IMR-90 (cell line): ENCODE measurements around the gene ARNT2. TPM values are rescaled to one million over a fixed set of nuclear protein-coding genes. Genes with fewer than 3 reads are reported as not detected.

Experiments
- ATAC-seq: fragments of 200-7000 bp; cut with Tn5 transposase; 2 replicates; pipeline ENCODE4 v1.9.1; 2020; ENCODE audit warnings: low read depth, mild to moderate bottlenecking, moderate library complexity
- BruUV-seq: library from RNA; stranded (reverse); fragments of 400-500 nt; replicated peaks from 2 replicates; lab custom pipeline; 2021; lab: Mats Ljungman, UMichigan
- CTCF ChIA-PET: fragments of 300-600 bp; formaldehyde crosslinking; extraction: SDS; loops from one replicate; lab custom pipeline; 2021; ENCODE audit warnings: antibody characterized with exemption; lab: Yijun Ruan, JAX
- POLR2A ChIA-PET: fragments of 300-600 bp; sonication (Branson Sonifier 250); formaldehyde crosslinking; loops from one replicate; lab custom pipeline; 2022; ENCODE audit warnings: antibody characterized with exemption; ENCODE audit not compliant: unreplicated experiment; lab: Charles Lee
- DNase-seq: peaks from one replicate; pipeline ENCODE4 v3.0.0; 2013
- H2AFZ ChIP-seq: replicated peaks from 2 replicates; pipeline ENCODE3; 2013; ENCODE audit warnings: low read length, mild to moderate bottlenecking; ENCODE audit not compliant: poor library complexity
- H2AK5ac ChIP-seq: 2 replicates; pipeline ENCODE4 v1.6.1; 2013; ENCODE audit warnings: low read depth, low read length, inconsistent platforms
- H2AK9ac ChIP-seq: replicated peaks from 2 replicates; pipeline ENCODE3; 2013; ENCODE audit warnings: mild to moderate bottlenecking, low read depth, low read length, moderate library complexity; ENCODE audit not compliant: poor library complexity
- H2BK120ac ChIP-seq: 2 replicates; pipeline ENCODE4 v1.6.1; 2013; ENCODE audit warnings: low read depth, low read length, inconsistent platforms
- H2BK15ac ChIP-seq: 3 replicates; pipeline ENCODE4 v1.6.1; 2013; ENCODE audit warnings: low read depth, low read length, inconsistent platforms
- H2BK20ac ChIP-seq: 2 replicates; pipeline ENCODE4 v1.6.1; 2013; ENCODE audit warnings: low read depth, mild to moderate bottlenecking, inconsistent platforms, low read length, moderate library complexity
- H2BK5ac ChIP-seq: 2 replicates; pipeline ENCODE4 v1.6.1; 2013; ENCODE audit warnings: mild to moderate bottlenecking, low read depth, low read length, inconsistent platforms; ENCODE audit not compliant: poor library complexity, severe bottlenecking
- H3K14ac ChIP-seq: replicated peaks from 2 replicates; pipeline ENCODE4 v1.6.1; 2013; ENCODE audit warnings: low read depth, low read length, inconsistent platforms
- H3K18ac ChIP-seq: 2 replicates; pipeline ENCODE4 v1.6.1; 2013; ENCODE audit warnings: low read depth, low read length, control low read depth
- H3K23ac ChIP-seq: 2 replicates; pipeline ENCODE4 v1.6.1; 2013; ENCODE audit warnings: low read depth, low read length, inconsistent platforms
- H3K27ac ChIP-seq: 2 replicates; pipeline ENCODE4 v1.5.1; 2013; ENCODE audit warnings: mild to moderate bottlenecking, control low read depth, low read length; ENCODE audit not compliant: insufficient read depth
- H3K27me3 ChIP-seq: 2 replicates; pipeline ENCODE4 v1.6.1; 2013; ENCODE audit warnings: low read length; ENCODE audit not compliant: control insufficient read depth, insufficient read depth
- H3K36me3 ChIP-seq: 2 replicates; pipeline ENCODE4 v1.6.1; 2013; ENCODE audit warnings: low read length, mixed read lengths; ENCODE audit not compliant: control insufficient read depth, insufficient read depth
- H3K4ac ChIP-seq: 2 replicates; pipeline ENCODE4 v1.6.1; 2013; ENCODE audit warnings: low read depth, low read length, inconsistent platforms
- H3K4me1 ChIP-seq: 2 replicates; pipeline ENCODE4 v1.6.1; 2013; ENCODE audit warnings: low read length, mixed read lengths; ENCODE audit not compliant: control insufficient read depth, insufficient read depth
- H3K4me2 ChIP-seq: 2 replicates; pipeline ENCODE4 v1.6.1; 2013; ENCODE audit warnings: low read depth, mild to moderate bottlenecking, control low read depth, low read length, moderate library complexity
- H3K4me3 ChIP-seq: 2 replicates; pipeline ENCODE4 v1.5.1; 2013; ENCODE audit warnings: low read depth, mild to moderate bottlenecking, control low read depth, low read length, moderate library complexity; ENCODE audit not compliant: insufficient read depth
- H3K56ac ChIP-seq: 2 replicates; pipeline ENCODE4 v1.6.1; 2013; ENCODE audit warnings: low read length, inconsistent platforms; ENCODE audit not compliant: insufficient read depth; ENCODE audit errors: extremely low read depth
- H3K79me1 ChIP-seq, 2 experiments: 2 replicates each; pipeline ENCODE4 v1.6.1; 2013; ENCODE audit warnings: low read length in 2 of 2, inconsistent platforms in 1 of 2, low read depth in 1 of 2
- H3K9ac ChIP-seq: 2 replicates; pipeline ENCODE4 v1.6.1; 2013; ENCODE audit warnings: low read depth, low read length, control low read depth
- H3K9me1 ChIP-seq: 2 replicates; pipeline ENCODE4 v1.6.1; 2013; ENCODE audit warnings: low read length, inconsistent platforms; ENCODE audit not compliant: insufficient read depth
- H3K9me3 ChIP-seq: 2 replicates; pipeline ENCODE4 v1.6.1; 2013; ENCODE audit warnings: low read length; ENCODE audit not compliant: control insufficient read depth, insufficient read depth
- H4K20me1 ChIP-seq: 2 replicates; pipeline ENCODE4 v1.6.1; 2013; ENCODE audit warnings: low read length, inconsistent platforms; ENCODE audit not compliant: insufficient read depth
- H4K5ac ChIP-seq: 2 replicates; pipeline ENCODE4 v1.6.1; 2013; ENCODE audit warnings: mild to moderate bottlenecking, low read depth, low read length, control low read depth
- H4K8ac ChIP-seq, 2 experiments: 2 replicates each; pipeline ENCODE4 v1.6.1; 2013; ENCODE audit warnings: low read depth in 2 of 2, low read length in 2 of 2, control low read depth in 1 of 2, inconsistent platforms in 1 of 2
- H4K91ac ChIP-seq: 2 replicates; pipeline ENCODE4 v1.6.1; 2013; ENCODE audit warnings: low read depth, low read length, inconsistent platforms; ENCODE audit not compliant: insufficient read depth
- BHLHE40 ChIP-seq: fragments of 150-350 bp; IDR thresholded peaks from 2 replicates; pipeline ENCODE4 v1.6.1; 2016; ENCODE audit warnings: mild to moderate bottlenecking, low read depth, low read length
- CTCF ChIP-seq: conservative IDR thresholded peaks from 2 replicates; pipeline ENCODE4 v1.5.1; 2012; ENCODE audit warnings: mild to moderate bottlenecking, low read depth, low read length, improper control_type of control experiment
- ELK1 ChIP-seq: fragments of 150-350 bp; IDR thresholded peaks from 2 replicates; pipeline ENCODE4 v1.6.1; 2016; ENCODE audit warnings: low read depth, mild to moderate bottlenecking, low read length, moderate library complexity, borderline replicate concordance
- FOS ChIP-seq: fragments of 150-350 bp; IDR thresholded peaks from 2 replicates; pipeline ENCODE4 v1.6.1; 2016; ENCODE audit warnings: low read depth, low read length
- MAZ ChIP-seq: IDR thresholded peaks from 2 replicates; pipeline ENCODE4 v1.6.1; 2012; ENCODE audit warnings: low read depth, mild to moderate bottlenecking, low read length, improper control_type of control experiment, moderate library complexity, borderline replicate concordance
- POLR2A ChIP-seq: IDR thresholded peaks from 2 replicates; pipeline ENCODE4 v1.6.1; 2012; ENCODE audit warnings: mild to moderate bottlenecking, low read depth, low read length
- RCOR1 ChIP-seq: IDR thresholded peaks from 2 replicates; pipeline ENCODE4 v1.6.1; 2012; ENCODE audit warnings: mild to moderate bottlenecking, low read length, improper control_type of control experiment; ENCODE audit not compliant: insufficient replicate concordance
- RFX5 ChIP-seq: IDR thresholded peaks from 2 replicates; pipeline ENCODE4 v1.8.0; 2012; ENCODE audit warnings: low read depth, mild to moderate bottlenecking, low read length, moderate library complexity
- SMC3 ChIP-seq: fragments of 150-350 bp; IDR thresholded peaks from 2 replicates; pipeline ENCODE4 v1.6.1; 2016; ENCODE audit warnings: low read depth, mild to moderate bottlenecking, antibody characterized with exemption, low read length, moderate library complexity
- WGBS, 2 experiments: methylation state at CpG; one replicate each; pipeline versions ENCODE4 v1.1.5 to v1.1.7; 2013; ENCODE audit warnings: missing lambda C conversion rate in 2 of 2; ENCODE audit not compliant: insufficient read length in 1 of 2; ENCODE audit errors: extremely low coverage in 2 of 2; 5-methylcytosine and 5-hydroxymethylcytosine counted together
- dilution Hi-C: fragments of 300-500 bp; cut with HindIII; formaldehyde crosslinking; loops from one replicate; pipeline ENCODE4 v1.14.3; 2018; ENCODE audit warnings: low sequenced_read_pairs; ENCODE audit not compliant: unreplicated experiment
- in situ Hi-C: fragments of 300-500 bp; cut with MboI; formaldehyde crosslinking; loops from 3 replicates; pipeline ENCODE4 v1.14.3; 2019; ENCODE audit warnings: low sequenced_read_pairs, inconsistent platforms, mixed read lengths
- intact Hi-C: fragments of 100-400 bp; cut with micrococcal nuclease; formaldehyde crosslinking; loops from 2 replicates; pipeline ENCODE4 v1.10.0; 2022
- polyA plus RNA-seq, 3 experiments: library from polyadenylated mRNA; depleted of rRNA; stranded (reverse); fragments of >200 nt; gene quantifications; 2 replicates each; pipeline ENCODE4 v1.2.3, GENCODE V29; 2012; ENCODE audit warnings: low replicate concordance in 1 of 3
- total RNA-seq: library from RNA; depleted of rRNA; stranded (reverse); fragments of >200 nt; gene quantifications from 2 replicates; pipeline ENCODE4 v1.2.3, GENCODE V29; 2012

Gene ARNT2
- total and polyA plus RNA-seq, 2 of the 4 experiments (the other 2 are of a cell fraction): 18.2 to 19.0 TPM

GRCh38 chr15:80439140-80439539 lies 35.0 kb downstream of the ARNT2 start:
- no peak overlapping the region for H2BK20ac ChIP-seq
- H3K9me3 ChIP-seq: no peaks in the 10 kb centered on the region
- H3K9me1 ChIP-seq: peaks cover 19% of the 10 kb centered on the region
- WGBS, 2 experiments: 83% methylated on average over 2 of the region's 3 CpGs; no CpG with 5 or more reads in 1 of the 2 experiments
- H2AK5ac ChIP-seq: no peak overlapping the region; the same call in 1 of the 2 replicates
- H3K56ac ChIP-seq: no peak overlapping the region
- H3K4me2 ChIP-seq: no peak overlapping the region
- H3K4me1 ChIP-seq: peaks cover 11% of the 10 kb centered on the region
- no peak overlapping the region for H3K4ac ChIP-seq
- H3K14ac ChIP-seq: no peak overlapping the region
- no peak overlapping the region for H3K23ac ChIP-seq
- dilution Hi-C loops: no loop called here
- DNase-seq: no peak
- no peaks in the 10 kb centered on the region for H3K27me3 ChIP-seq
- H3K18ac ChIP-seq: no peak overlapping the region
- H2BK5ac ChIP-seq: no peak overlapping the region
- H2AK9ac ChIP-seq: no peak overlapping the region
- no peak overlapping the region for H3K27ac ChIP-seq
- H2AFZ ChIP-seq: no peak overlapping the region
- H3K79me1 ChIP-seq: peaks cover 15 to 65% of the 10 kb centered on the region in 2 experiments
- no peak overlapping the region for H2BK120ac ChIP-seq
- in situ Hi-C loops: no loop called here
- BruUV-seq: no TSS peak
- no peak for ATAC-seq
- 0 out of 2 replicates have a peak, but pooled peaks cover 2% of the 10 kb centered on the region for H3K36me3 ChIP-seq
- no peak overlapping the region for H4K5ac ChIP-seq
- no peak overlapping the region; the same call in 2 of the 3 replicates for H2BK15ac ChIP-seq
- no peak overlapping the region for H4K91ac ChIP-seq
- no peak overlapping the region for H4K8ac ChIP-seq
- no peak overlapping the region for H3K4me3 ChIP-seq
- TF ChIP-seq MAZ (no peak), POLR2A (no peak), SMC3 (no peak), ELK1 (no peak), CTCF (no peak), RFX5 (no peak), FOS (no peak), BHLHE40 (no peak), RCOR1 (no peak)
- H4K20me1 ChIP-seq: no peaks in the 10 kb centered on the region
- H3K9ac ChIP-seq: no peak overlapping the region
- POLR2A ChIA-PET: no interaction called here
- CTCF ChIA-PET: interaction anchor here (0.6 kb wide), 1 partner anchor 273 kb away, joined by 3 read pairs; no protein-coding TSS in a partner anchor
- intact Hi-C loops: no loop called here
